NCI-H1436 (cell line): ENCODE measurements around the gene SMOC2.

Experiments
- DNase-seq: peaks from one replicate; lab custom pipeline; 2025; lab: John Stamatoyannopoulos, UW

Gene SMOC2

GRCh38 chr6:168447282-168447681 lies 6.3 kb downstream of the SMOC2 start:
- no peak for DNase-seq

- DNase-seq, result no peak
Measured at GRCh38 chr6:168447700-168448099, 6.7 kb downstream of the SMOC2 start.

DNA sequence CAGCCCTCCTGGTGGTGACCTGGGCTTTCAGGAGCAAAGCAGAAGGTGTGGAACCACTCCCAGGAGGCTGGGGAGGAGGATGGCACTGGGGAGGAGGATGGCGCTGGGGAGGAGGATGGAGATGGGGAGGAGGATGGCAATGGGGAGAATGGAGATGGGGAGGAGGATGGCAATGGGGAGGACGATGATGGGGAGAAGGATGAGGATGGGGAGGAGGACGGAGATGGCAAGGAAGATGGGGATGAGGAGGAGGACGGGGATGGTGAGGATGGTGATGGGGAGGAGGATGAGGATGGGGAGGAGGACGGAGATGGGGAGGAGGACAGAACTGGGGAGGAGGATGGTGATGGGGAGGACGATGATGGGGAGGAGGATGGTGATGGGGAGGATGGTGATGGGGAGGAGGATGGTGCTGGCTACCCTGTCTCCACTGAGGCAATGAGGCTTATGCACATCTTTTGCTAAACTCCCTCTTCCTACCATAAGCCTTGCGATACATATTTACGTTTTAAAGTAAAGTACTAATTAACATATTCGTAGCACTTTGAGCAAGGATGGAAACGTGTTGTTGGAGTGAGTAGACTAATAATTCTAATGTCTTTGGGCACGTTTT lies 7.4 kb downstream of the SMOC2 start:
- no peak for DNase-seq

- peak; percentile 86 for DNase-seq
Measured at GRCh38 chr6:168450917-168451316, 9.9 kb downstream of the SMOC2 start.

GRCh38 chr6:168451805-168452517 lies 11.0 kb downstream of the SMOC2 start:
- DNase-seq, result no peak

DNA sequence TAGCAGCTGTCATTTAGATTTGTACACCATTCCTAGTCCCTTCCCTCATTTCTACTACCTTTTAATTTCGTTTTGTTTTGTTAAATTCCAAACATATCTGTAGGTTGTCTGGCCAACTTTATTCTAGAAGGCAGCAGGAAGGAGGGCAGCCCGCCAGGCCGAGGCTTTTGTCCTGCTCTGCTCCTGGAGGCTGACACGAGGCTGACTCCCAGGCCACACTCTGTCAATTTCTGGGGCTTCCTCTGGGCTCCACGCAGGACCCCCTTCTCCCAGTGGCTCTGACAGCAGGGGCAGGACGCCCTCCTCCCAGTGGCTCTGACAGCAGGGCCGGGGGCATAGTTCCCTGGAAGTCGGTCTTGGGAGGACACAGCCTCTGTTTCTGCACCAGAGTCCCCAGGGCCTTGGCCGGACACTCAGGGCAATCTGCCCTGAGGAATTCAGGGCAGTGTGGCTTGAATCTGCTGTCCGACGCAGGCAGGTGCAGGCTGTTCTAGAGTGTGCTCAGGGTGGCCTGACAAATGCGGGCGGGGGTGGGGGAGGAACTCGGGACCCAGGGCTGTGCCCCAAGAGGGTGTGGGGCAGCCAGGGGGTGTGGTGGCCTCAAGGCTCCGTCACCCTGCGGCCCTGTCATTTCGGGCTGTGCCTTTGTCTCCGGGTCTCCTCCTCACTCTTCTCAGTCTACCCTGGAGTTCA lies 11.8 kb downstream of the SMOC2 start:
- DNase-seq, result no peak

DNA sequence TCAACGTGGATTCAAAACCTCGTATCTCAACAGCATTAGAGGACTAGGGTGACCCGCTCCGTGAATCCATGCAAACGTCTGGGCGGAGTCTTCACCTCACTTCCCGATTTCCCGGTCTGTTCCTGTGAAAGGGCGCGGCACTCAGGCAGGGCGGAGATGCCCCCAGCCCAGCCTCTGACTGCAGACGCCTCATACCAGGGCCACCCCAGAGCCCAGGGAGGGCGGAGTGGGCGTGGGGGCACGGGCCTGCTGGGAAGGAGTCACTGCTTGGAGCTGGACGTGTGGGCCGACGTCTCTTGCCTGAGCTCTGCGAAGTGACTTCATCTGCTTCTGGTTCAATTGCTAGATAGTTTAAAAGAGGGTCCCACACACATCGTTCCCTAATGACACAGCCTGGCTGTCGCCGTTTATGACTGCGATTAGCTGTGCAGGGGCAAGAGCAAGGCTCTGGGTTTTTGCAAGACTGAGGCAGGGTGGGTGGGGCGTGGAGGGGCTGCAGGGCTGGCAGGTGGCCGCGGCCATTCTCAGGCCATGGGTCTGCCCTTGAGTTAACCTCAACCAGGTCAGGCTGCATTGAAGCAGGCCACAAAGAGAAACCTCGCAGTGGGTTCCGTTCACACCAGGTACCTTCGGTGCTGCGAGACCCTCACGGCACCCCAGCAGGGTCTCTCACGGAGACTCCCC lies 15.0 kb downstream of the SMOC2 start:
- no peak for DNase-seq

DNA sequence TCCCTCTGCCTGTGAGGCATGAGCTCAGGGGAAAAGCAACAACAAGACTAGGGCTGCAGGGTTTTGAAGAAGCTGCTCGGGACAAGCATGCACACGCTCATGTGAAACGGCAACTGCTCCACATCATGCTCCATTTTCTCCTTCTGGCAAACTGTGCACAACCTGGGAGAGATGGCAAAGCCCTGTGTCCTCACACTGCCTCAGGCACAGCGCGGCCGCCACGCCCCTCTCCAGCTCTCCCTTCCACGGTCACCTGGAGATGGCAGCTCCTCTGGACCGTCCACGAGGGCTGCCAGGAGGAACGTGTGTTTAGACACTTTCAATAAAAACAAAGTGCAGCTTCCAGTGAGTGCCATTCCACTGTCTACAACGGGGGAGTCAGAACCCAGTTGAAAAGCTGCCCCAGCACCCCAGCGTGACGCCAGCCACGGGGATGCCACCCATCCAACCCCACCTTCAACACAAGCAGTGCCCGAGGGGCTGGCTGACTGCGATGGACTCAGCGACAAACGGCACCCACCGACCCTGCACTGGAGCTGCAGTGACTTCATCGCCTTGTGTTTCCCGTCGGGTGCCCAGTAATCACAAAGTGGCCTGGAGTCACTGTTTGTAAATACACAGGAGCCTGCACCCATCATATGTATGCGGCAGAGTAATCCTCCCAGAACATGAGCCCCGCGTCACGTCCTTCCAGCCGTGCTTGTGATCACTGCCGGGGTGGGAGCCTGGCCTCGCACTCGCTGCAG lies 16.1 kb downstream of the SMOC2 start:
- no peak for DNase-seq

DNA sequence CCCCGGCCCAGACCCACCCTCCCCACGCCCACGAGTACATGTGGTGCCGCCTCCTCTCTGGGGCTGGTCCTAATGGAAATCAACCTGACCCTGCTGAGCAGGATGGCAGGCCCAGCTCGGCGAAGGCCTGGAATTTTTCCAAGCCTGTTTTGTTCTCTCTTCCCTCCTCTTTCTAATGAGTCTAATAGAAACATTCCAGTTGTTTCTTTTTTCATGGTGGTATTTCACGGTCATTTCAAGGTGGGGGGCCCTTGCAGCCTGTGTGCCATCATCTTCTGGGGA lies 16.6 kb downstream of the SMOC2 start:
- DNase-seq, result no peak

GRCh38 chr6:168458101-168458500 lies 17.1 kb downstream of the SMOC2 start:
- DNase-seq, result no peak

DNA sequence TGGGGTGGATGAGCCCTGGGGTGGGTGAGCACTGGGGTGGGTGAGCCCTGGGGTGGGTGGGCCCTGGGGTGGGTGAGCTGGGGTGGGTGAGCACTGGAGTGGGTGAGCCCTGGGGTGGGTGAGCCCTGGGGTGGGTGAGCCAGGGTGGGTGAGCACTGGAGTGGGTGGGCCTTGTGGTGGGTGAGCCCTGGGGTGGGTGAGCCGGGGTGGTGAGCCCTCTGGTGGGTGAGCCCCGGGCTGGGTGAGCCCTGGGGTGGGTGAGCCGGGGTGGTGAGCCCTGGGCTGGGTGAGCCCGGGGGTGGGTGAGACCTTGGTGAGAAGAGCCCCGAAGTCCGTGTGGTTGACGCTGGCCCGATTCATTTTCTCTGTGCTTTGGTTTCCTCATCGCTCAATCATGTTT lies 18.6 kb downstream of the SMOC2 start:
- no peak for DNase-seq

GRCh38 chr6:168462289-168462853 lies 21.4 kb downstream of the SMOC2 start:
- no peak for DNase-seq

GRCh38 chr6:168464546-168464945 lies 23.6 kb downstream of the SMOC2 start:
- no peak for DNase-seq

DNA sequence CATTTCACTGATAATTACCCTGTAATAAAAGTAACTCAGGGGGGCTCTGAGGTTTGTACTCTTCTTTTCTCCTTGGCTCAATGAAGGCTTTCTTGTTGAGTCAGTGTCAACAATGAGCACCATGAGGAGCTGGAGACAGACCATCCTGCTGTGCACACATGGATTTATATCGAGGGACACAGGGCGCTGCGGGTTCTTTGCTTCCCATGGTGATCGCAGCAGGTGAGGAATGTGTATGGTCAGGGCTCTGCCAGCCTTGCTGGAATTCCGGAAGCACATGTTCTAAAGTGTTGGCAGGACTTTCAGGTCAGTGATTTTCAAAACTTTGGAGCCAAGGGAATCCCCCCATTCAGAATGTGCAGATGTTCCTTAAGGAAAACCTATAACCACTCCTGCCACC lies 27.1 kb downstream of the SMOC2 start:
- no peak for DNase-seq

DNA sequence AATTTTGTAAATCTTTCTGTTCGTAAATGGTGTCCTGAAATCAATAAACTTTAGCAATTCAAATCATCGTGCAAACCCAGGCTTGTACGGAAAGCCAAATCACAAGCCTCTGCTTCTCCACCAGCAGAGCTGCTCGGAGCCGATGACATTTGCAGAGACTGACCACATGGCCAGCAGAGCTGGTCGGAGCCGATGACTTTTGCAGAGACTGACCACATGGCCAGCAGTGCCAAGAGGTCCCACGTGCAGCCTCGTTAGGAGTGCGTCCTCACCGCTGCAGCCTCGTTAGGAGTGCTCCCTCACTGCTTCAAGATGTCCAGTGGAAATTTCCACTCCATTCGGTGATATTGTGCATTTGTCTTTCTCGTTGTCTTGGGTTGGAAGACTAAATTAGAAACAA lies 28.5 kb downstream of the SMOC2 start:
- no peak for DNase-seq

GRCh38 chr6:168469926-168470325 lies 28.9 kb downstream of the SMOC2 start:
- DNase-seq, result no peak

GRCh38 chr6:168472363-168472762 lies 31.4 kb downstream of the SMOC2 start:
- DNase-seq, result no peak

GRCh38 chr6:168473197-168473596 lies 32.2 kb downstream of the SMOC2 start:
- DNase-seq, result no peak

DNA sequence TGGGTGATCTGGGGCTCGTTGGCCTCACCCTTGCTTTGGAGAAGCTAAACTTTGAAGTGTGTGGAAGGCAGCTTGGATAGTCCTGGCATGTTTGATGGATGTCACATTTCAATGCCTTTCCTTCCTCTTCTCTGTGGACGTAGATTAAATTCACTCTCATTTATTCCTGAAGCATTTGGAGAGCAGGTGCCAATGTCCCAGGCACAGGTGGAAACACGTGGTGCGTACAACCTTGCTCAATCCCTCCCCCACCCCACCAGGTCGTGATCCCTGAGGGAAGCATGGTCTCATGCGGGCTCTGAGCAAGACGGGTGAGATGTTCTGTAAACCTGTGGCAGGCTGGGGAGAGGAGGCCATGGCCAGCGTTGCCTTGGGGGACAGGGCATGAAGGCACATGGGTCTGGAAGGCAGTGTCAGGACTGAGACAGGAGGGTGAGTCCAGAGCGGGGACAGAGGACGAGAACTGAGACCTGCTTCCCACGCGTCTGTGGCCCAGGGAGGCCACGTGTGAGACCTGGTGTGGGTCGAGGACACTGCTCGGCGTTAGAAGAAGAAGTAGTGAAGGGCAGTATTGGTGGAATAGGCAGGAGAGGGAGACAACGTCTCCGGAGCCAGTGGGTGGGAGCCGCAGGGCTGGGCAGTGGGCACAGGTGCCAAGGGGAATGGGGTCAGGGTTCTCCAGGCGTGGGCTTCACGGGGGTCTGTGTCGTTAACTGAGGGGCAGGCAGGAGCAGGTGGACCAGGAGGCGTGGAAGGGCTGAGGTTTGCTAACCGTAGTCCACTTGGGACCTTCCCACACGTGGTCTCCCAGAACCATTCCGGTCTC lies 34.4 kb downstream of the SMOC2 start:
- DNase-seq, result no peak

GRCh38 chr6:168479421-168479820 lies 38.4 kb downstream of the SMOC2 start:
- no peak for DNase-seq

GRCh38 chr6:168480481-168480880 lies 39.5 kb downstream of the SMOC2 start:
- no peak for DNase-seq
